CD4-positive, alpha-beta T cell treated with Interleukin-17A for 4 hours (primary cell): Measurements from ENCODE around the gene SPRYD3.
"Not testable (repeated sequence)": the region's sequence is repeated elsewhere in the genome, so short reads cannot be mapped to it uniquely, and the experiment has no call there.

Source experiments
- DNase-seq: peaks from one replicate; pipeline ENCODE4 v3.0.0-alpha.2; 2020; ENCODE audit warnings: mixed read lengths

SPRYD3 gene

DNA sequence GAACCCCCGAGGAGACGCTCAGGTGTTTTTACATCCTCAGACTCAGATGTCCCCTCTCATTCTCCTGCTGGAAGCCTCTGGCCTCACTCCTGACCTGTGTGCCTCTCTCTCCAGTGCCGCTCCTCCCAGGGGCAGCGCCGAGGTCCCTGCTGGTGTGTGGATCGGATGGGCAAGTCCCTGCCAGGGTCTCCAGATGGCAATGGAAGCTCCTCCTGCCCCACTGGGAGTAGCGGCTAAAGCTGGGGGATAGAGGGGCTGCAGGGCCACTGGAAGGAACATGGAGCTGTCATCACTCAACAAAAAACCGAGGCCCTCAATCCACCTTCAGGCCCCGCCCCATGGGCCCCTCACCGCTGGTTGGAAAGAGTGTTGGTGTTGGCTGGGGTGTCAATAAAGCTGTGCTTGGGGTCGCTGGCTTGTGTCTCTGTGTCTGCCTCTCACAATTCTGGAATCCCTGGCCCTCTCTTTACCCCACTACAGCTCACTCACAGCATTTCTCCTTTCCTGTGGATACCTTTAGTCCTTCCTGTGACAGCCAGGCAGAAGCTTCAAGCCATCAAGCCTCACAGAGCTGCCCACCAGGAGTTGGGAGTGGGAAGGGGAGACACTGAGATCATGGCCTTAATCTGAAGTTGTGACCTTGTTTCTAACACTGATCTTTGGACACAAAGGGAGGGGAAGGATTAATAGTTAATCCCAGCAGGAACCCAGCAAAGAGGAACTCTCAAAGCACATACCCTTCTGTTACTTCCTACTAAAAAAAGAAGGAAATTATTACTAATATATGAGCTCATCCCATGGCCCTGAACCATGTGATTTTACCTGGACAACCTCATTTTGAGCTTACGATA, 23.0 kb upstream of the SPRYD3 start:
- no peak for DNase-seq

DNA sequence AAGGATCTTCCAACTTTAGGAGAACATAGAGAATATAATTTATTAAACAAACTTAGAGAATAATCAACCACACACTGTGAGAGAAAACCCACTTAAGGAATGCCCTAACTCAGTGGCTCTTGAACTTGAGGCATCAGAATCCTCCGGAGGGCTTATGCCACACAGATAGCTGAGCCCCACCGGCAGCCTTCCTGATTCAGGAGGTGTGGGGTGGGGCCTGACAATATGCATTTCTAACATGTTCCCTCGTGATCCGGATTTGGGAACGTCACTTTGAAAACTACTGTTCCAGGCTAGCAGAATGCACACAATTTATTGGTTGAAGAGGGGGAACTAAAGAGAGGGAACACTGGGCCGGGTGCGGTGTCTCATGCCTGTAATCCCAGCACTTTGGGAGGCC, 22.1 kb upstream of the SPRYD3 start:
- DNase-seq = no peak

DNA sequence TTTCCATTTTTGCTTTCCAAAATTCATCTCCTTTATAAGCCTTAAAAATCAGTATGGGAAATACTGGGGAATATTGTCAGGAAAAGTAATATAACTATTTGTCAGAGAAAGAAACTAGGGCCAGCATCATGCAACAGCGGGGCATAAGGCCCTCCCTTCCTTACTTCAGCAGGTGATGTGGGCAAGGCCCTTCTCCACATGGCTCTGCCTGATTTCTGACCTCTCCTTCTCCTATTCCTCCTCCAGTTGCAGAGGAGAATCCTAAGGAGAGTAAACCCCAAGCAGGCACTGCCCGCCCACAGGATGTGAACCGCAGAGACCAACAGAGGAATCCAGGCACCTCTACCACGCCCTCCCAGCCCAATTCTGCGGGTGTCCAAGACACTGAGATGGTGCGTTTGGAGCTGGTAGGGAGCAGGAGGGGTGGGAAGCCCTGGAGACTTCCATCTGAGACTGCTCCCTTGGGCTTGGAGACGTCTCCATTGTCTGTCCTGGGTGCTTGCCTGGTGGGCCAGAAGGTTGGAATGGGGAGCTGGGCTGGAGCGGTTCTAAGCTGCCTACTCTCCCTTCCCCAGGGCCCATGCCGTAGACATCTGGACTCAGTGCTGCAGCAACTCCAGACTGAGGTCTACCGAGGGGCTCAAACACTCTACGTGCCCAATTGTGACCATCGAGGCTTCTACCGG, 21.4 kb upstream of the SPRYD3 start:
- no peak for DNase-seq

DNA sequence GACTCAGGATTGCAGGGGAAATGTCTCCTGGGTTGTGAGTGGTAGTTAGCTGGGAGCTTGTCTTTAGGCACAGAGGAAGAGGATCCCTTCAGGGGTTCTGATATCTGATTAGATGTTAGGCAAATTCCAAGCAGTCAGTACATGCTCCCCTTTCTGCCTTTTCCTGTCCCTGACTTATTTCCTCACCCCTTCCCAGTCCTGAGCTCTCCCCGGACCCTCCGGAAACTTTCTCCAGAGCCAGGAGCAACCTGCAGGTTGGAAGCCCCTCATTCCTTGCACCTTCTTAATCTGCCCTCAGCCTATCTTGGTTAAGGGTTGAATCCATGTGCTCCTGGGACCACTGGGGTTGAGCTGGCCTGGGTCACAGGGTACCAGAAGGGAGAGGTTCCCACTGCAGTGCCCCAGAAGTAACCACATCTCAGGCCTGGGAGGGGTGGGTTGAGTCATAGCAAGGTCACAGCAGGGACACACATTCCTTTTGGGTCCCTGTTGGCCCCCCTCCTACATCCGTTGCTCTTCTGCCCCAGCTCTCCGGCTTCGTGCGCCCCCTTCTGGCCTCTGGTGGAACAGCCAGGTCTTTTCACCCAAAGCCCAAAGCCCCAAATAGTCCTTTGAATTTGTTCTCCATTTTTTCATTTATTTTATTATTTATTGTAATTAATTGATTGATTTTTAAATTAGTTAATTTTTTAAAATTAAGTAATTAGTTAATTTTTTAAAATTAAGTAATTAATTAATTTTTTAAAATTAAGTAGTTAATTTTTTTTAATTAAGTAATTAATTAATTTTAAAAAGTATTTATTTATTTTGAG, 20.1 kb upstream of the SPRYD3 start:
- peak; percentile 93 for DNase-seq

DNA sequence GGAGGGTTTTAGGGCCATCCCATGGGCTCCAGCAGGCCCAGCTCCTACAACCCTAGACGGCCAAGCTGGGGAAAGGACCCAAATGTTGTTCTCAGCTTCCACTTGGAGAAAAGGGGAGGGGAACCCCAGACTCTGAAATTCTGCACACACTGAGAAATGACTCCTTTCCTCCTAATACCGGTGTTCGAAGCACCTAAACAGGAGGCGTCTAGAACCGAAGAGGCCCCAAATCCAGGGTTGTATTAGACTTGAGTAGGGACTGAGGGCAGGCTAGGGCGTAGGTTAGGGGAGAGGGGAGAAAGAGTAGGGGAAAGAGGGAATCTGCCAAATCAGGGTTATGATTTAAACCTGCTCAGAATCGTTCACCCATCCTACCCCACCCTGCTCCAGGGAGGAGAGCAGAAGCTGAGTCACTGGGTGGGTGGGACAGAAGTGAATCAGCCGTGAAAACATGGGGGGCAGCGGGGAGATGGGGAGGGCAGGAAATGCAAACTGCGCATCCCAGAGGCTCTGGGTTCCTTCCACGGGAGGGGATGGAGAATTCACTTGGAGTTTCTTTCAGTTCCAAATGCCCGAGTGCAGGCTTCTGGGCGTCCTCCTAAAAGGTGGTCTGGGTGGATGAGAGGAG, 19.3 kb upstream of the SPRYD3 start:
- DNase-seq = peak; percentile 48

DNA sequence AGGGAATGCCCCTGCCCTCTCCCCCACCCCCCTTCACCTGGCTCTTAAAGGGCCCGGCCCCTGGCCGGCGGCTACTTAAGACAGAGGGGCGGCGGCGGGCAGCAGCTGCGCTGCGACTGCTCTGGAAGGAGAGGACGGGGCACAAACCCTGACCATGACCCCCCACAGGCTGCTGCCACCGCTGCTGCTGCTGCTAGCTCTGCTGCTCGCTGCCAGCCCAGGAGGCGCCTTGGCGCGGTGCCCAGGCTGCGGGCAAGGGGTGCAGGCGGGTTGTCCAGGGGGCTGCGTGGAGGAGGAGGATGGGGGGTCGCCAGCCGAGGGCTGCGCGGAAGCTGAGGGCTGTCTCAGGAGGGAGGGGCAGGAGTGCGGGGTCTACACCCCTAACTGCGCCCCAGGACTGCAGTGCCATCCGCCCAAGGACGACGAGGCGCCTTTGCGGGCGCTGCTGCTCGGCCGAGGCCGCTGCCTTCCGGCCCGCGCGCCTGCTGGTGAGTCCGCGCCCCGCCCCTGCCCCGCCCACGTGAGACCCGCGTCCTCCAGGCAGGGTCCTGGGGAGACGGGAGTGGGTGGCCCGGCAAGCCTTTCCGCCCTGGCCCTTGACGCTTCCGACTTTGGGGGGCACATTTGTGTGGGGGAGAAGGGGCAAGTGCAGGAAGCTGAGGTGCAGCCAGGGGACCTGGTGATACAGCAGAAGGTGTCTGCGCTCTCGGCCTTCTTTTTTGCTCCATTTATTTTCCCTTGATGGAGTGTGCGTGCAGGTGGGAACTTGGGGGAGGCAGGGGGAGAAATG, 18.6 kb upstream of the SPRYD3 start, which contains the start of gene IGFBP6:
IGFBP6 (plus strand) TSS at position 104 of the 790 bp plus-strand sequence; CDS start at position 155, 51 bp downstream.
- peak; percentile 74 for DNase-seq

DNA sequence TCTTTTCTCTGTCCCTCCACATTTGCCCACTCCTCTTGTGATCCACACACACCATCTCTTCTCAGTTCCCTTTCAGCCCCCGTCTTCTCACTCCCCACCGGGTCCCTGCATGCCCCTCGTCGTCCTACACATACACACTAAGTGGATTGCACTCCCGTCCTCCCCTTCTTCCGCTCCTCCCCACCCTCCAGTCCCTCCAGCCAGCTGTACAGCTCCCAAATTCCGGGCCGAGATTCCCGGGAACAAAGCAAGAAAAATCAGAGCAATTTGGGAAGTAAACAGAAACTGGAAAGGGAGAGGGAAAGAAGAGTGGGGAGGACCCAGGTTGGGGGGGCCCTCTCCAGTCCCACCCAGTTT, 18.0 kb upstream of the SPRYD3 start:
- no peak for DNase-seq

DNA sequence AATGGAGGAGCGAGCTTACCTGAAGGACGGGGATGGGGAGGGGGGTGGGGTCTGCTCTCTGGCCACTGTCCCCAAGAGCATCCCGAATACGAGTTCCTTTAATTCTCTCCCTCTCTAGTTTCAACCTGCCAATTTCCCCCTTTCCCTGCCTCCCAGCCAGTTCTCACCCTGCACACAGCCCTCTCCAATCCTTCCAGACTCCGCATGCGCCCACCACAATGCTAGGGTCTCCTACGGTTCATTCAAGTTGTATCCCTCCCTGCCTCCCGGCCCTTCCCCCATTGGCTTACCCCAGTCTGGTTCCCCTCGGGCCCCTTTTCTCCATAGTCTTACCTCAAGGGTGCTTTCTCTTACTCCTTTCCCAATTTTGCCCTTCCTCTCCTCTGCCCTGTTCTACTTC, 17.6 kb upstream of the SPRYD3 start:
- DNase-seq = no peak

DNA sequence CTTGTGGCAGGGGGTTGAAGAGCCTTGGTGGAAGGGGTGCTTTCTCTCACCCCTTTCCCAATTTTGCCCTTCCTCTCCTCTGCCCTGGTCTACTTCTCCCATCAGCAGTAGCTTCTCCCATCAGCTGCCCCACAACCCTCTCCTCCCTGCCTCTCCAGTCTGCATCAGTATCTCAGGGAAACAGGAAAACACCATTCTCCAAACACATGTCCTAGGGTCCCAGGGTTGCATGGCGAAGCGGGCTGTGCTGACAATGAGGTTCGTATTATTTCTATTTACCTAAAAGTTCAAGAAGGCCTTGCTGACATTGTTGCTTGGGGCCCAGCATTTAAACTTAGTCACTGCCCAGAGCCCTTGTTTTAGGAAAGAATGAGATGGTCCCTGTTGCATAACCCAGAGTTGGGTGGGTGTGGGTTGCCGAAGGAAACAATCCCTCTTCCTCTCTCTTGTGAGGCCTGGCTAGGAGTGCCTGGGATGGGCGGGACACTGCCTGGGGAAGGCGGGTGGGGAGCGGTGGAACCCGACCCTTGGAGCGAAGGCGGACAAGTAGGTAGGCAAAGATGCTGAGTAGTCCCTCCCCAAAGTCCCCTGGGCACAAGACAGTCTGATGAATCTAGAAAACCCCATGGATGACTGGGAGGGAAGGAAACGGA, 17.0 kb upstream of the SPRYD3 start:
- no peak for DNase-seq

DNA sequence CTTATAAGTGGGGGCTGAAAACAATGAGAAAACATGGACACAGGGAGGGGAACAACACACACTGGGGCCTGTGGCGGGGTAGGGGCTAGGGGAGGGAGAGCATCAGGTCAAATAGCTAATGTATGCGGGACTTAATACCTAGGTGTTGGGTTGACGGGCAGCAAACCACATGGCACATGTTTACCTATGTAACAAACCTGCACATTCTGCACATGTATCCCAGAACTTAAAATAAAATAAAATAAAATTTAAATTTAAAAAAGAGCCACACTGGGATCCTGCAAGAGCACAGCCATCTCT, 16.4 kb upstream of the SPRYD3 start:
- not testable (repeated sequence) for DNase-seq

DNA sequence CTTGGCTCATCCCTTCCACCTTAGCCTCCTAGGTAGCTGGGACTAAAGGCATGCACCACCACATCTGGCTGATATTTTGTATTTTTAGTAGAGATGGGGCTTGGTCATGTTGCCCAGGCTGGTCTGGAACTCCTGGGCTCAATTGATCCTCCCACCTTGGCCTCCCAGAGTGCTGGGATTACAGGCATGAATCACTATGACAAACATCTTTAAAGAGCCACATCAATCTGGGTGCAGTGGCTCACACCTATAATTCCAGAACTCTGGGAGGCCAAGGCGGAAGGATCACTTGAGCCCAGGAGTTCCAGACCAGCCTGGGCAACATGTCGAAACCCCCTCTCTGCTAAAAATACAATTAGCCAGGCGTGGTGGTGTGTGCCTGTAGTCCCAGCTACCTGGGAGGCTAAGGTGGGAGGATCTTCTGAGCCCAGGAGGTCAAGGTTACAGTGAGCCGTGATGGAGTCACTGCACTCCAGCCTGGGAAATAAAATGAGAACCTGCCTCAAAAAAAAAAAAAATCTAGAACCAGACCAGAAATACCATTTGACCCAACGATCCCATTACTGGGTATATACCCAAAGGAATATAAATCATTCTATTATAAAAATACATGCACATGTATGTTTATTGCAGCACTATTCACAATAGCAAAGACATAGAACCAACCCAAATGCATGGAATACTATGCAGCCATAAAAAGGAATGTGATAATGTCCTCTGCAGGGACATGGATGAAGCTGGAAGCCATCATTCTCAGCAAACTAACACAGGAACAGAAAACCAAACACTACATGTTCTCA, 15.8 kb upstream of the SPRYD3 start:
- not testable (repeated sequence) for DNase-seq

DNA sequence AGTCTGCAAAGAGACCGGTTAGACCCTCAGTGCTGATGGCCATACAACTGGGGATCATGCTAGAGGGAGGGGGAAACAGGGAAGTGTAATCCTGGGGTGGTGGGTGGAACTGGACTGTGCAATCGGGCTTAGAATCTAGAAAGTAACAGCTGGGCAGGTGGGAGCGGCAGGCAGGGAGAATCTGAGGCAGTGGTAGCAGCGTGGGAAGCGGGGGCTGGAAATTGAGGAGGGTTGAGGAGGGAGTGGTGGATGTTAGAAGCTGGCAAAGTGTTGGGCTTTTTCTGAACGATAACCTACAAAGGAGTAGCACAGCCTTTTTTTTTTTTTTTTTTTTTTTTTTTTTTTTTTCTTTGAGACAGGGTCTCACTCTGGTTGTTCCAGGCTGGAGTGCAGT, 15.2 kb upstream of the SPRYD3 start:
- DNase-seq = no peak

DNA sequence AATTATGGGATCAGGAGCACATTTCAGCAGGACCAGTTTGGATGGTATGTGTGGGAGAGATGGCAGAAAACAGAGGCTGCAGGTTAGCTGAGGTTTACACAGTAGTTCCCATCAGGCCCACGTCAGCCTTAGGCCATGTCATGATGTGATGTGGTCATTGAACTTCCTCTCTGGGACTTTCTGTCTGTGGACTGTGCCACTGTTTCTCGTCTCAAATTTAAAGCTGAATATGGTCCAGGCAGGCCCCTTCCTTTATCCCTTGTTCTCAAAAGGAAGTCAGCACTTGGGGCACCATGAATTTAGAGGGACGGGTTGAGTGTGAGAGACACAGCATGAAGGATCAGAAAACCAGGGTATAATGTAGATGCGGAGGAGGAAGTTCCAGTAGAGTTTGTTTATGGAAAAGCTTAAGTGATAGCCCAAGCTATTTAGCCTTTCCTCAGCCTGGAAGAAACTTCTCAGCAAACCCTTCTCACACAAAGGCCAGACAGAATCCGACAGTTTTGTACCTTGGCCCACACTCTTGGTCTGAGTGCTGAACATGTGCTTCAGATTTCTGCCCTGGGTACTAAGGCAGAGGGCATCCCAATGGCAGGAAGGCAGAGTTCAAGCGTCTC, 14.7 kb upstream of the SPRYD3 start:
- DNase-seq = no peak

DNA sequence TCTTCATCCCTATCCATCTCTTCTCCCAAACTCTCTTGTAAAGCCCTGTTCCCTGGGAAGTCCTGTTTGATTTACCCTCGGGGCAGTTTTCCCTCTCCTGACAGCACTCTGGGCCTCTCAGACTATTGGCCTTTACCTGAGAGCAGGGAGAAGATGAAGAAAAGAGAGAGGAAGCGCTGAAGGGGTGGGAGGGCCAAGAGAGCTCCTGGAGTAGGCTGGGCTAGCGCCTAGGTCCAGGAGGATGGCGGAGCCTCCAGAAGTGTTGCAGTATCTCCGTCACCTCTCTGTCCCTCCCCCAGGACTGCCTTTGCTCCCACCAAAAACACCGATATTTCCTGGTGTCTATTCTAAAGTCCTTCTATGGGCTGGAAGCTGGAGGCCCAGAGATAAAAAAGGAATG, 12.6 kb upstream of the SPRYD3 start:
- no peak for DNase-seq

DNA sequence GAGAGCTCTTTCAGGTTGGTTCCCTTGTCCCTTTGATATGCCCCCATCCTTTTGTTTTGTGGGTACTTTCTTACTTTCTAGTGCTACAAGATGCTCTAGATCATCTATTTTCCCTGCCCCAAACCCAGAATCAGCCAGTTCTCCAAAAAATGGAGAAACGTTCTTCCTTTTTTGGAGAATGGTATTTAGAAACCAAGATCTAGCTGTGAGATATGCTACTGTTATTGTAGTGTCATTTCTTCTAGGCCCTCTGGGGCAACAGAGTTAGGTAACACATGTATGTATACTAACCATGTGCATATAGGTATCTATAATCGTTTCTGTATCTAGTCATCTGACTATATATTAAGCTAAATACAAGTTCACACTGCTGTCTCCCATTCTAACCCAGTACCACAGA, 11.4 kb upstream of the SPRYD3 start:
- DNase-seq = no peak

DNA sequence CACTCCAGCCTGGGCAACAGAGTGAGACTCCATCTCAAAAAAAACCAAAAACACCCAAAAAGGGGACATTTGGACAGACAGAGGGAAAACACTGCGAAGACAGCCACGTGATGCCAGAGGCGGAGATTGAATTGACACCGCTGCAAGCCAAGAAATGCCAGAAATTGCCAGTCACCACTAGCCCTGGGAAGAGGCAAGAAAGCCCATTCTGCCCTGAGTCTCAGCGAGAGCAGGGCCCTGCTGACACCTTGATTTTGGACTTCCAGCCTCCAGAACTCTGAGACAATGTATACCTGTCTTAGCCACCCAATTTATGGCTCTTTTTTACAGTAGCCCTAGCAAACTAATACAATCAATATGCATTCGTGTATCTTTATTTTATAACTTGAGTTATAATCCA, 10.9 kb upstream of the SPRYD3 start:
- no peak for DNase-seq

DNA sequence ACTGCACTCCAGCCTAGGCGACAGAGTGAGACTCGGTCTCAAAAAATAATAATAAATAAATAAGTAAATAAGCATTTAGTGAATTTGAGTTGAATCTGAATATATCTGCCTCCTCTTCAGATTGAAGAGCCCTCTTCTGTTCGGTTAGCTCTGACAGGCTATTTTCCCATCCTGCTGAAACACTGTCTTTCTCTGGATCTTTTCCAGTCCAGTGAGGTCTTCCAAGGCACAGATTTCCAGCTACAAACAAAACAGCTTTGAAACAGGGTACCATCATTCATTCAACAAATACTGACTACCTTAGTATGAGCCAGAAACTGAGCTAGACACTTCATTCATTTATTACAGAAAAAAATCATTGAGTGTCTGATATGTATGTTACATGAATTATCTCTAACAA, 7.2 kb upstream of the SPRYD3 start:
- DNase-seq = no peak

DNA sequence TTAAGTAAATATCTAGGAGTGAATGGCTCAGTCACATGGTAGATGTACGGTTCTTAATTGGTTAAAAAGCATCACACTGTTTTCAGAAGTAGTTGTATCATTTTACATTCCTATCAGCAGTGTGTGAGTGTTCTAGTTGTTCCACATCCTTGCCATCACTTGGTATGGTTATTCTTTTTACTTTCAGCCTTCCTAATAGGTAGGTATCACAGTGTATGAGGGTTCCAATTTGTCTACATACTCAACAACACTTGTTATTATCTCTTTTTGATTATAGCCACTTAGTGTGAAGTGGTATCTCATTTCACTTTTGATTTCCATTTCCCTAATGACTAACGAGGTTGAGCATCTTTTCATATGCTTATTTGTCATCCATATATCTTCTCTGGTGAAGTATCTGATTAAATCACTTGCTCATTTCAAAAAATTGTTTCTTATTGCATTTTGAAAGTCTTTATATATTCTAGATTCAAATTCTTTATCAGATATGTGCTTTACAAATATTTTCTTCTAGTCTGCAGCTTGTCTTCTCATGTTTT, 3.5 kb upstream of the SPRYD3 start:
- DNase-seq = no peak

DNA sequence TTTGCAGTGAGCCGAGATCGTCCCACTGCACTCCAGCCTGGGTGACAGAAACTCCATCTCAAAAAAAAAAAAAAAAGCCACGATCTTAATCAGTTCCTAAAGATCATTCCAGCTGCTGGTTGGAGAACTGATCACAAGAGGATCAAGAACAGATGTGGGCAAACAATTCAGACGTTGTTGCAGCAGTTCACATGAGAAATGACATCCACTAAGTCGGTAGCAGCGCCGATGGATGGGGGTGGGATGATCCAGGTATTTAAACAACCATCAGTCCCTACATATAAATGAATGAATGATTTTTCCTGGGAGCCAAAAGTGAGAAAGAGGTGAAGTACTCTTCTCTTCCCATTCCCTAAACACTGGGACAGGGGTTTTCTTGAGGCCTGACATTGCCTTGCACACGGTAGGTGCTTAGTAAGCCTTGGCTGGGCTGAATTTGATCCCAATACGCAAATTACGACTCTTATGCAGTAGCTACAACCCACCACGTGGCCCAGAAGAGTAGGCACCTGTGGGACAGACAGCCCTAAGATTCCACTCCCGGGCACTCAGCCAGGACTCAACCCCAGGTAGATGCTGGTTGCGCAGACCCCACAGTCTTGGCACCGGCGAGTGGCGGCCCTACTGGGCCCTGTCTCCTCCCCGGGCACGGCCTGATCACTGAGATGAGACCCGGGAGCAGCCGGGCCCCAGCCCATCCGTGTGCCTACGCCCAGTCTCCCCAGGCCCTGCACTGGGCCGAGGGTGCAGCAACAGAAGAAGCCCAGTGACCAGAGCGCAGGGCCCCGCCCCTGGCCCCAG, 565 bp downstream of the SPRYD3 start:
- DNase-seq = peak; percentile 65
